Measurements from ENCODE around the gene RNASE11. TPM values are rescaled to one million over a fixed set of nuclear protein-coding genes. Genes with fewer than 3 reads are reported as not detected.

Gene RNASE11
- polyA plus RNA-seq, 2 of the 4 experiments (the other 2 are of a cell fraction), result not detected

GRCh38 chr14:20607617-20608016, 19.8 kb upstream of the RNASE11 start:
- H3K4me1 ChIP-seq, result peaks cover 19% of the 10 kb centered on the region
- ChIA-PET POLR2A (interaction anchor here (1.1 kb wide), 1 partner anchor 138 kb away, joined by 4 read pairs; the partner anchor contains the start of gene PNP), CTCF (interaction anchor here (0.8 to 7.1 kb wide), 10 partner anchors 10 to 282 kb away, joined by 3 to 67 read pairs (median 5); partner anchors contain the start of genes CCNB1IP1 and PNP)
- H3K9me3 ChIP-seq, result no peaks in the 10 kb centered on the region
- TF ChIP-seq BCL3 (IDR thresholded peaks at IDR 0.05) (no peak), KDM1A (IDR thresholded peaks at IDR 0.05; ENCODE audit: low read depth) (no peak), KDM5A (IDR thresholded peaks at IDR 0.05) (no peak)
- H3K4me3 ChIP-seq, result no peak overlapping the region
- WGBS (ENCODE audit: missing lambda C conversion rate), result 72% methylated on average over 5 of the region's 5 CpGs
- no peak overlapping the region for H3K4me2 ChIP-seq
- ATAC-seq (no peak), DNase-seq (ENCODE audit: low read depth in 1 of 2, low spot score in 1 of 2) (no peak), FAIRE-seq (no peak)
- H3K27ac ChIP-seq, result no peak overlapping the region

GRCh38 chr14:20606902-20607242, 19.1 kb upstream of the RNASE11 start:
- WGBS (ENCODE audit: missing lambda C conversion rate), result 29% methylated on average over 2 of the region's 2 CpGs
- no peak for DNase-seq (ENCODE audit: low read depth in 1 of 2, low spot score in 1 of 2)
- ChIA-PET CTCF (interaction anchor here (0.6 to 7.1 kb wide), 16 partner anchors 10 to 752 kb away, joined by 3 to 67 read pairs (median 4); partner anchors contain the start of genes CCNB1IP1 and PNP), POLR2A (interaction anchor here (1.1 to 1.3 kb wide), 2 partner anchors 137 to 145 kb away, joined by 3 to 4 read pairs; partner anchors contain the start of genes PIP4P1 and PNP)
- Histone ChIP-seq H3K27ac (no peak overlapping the region), H3K4me1 (peaks cover 14% of the 10 kb centered on the region), H3K9me3 (no peaks in the 10 kb centered on the region), H3K4me2 (no peak overlapping the region), H3K4me3 (no peak overlapping the region)
- no peak for ATAC-seq
- no peak for TF ChIP-seq SMC3 (IDR thresholded peaks at IDR 0.05)
- TF ChIP-seq CHD2 (IDR thresholded peaks at IDR 0.05; ENCODE audit: low read length, partially characterized antibody), result no peak
- TF ChIP-seq HEYL (CRISPR knock-in tag; IDR thresholded peaks at IDR 0.05), result no peak
- no peak for TF ChIP-seq PBX3 (IDR thresholded peaks at IDR 0.05)
- TF ChIP-seq HDAC2 (IDR thresholded peaks at IDR 0.05), result no peak
- TF ChIP-seq EHF (CRISPR knock-in tag; IDR thresholded peaks at IDR 0.05), result no peak
- TF ChIP-seq HOXA7 (CRISPR knock-in tag; IDR thresholded peaks at IDR 0.05), result no peak
- TF ChIP-seq JUN (IDR thresholded peaks at IDR 0.05), result no peak
- TF ChIP-seq FOSL2 (IDR thresholded peaks at IDR 0.05), result no peak
- no peak for TF ChIP-seq FOSL2 (CRISPR knock-in tag; IDR thresholded peaks at IDR 0.05)
- TF ChIP-seq CHD4 (IDR thresholded peaks at IDR 0.05; ENCODE audit: borderline replicate concordance), result no peak
- no peak for TF ChIP-seq ZC3H11A (IDR thresholded peaks at IDR 0.05)
- no peak for TF ChIP-seq MAZ (IDR thresholded peaks at IDR 0.05; ENCODE audit: borderline replicate concordance, low read depth, low read length)
- TF ChIP-seq CTCF (IDR thresholded peaks at IDR 0.05), result no peak
- TF ChIP-seq HOXB5 (CRISPR knock-in tag; IDR thresholded peaks at IDR 0.05), result no peak
- TF ChIP-seq BCL3 (IDR thresholded peaks at IDR 0.05), result no peak
- no peak for TF ChIP-seq ELK1 (IDR thresholded peaks at IDR 0.05; ENCODE audit: low read depth, low read length)
- no peak for TF ChIP-seq HOXB13 (CRISPR knock-in tag; IDR thresholded peaks at IDR 0.05; ENCODE audit: low read depth)
- no peak for FAIRE-seq

Data from A549 (cell line).